Adipocyte (in vitro differentiated cells): ENCODE results near the gene SOCS1.

Experiments
- DNase-seq: peaks from one replicate; pipeline ENCODE4 v3.0.0-alpha.2; 2015; ENCODE audit warnings: low read depth
- H3K27me3 ChIP-seq: replicated peaks from 2 replicates; pipeline ENCODE4 v1.7.0; 2013; ENCODE audit warnings: mild to moderate bottlenecking, low read length, moderate library complexity; ENCODE audit not compliant: control insufficient read depth, insufficient read depth
- H3K36me3 ChIP-seq: 2 replicates; pipeline ENCODE4 v1.7.0; 2013; ENCODE audit warnings: low read length, mild to moderate bottlenecking, moderate library complexity; ENCODE audit not compliant: control insufficient read depth, insufficient read depth, severe bottlenecking
- H3K4me1 ChIP-seq: 2 replicates; pipeline ENCODE4 v1.7.0; 2013; ENCODE audit warnings: mild to moderate bottlenecking, low read length, moderate library complexity; ENCODE audit not compliant: control insufficient read depth, insufficient read depth
- H3K4me3 ChIP-seq: 2 replicates; pipeline ENCODE4 v1.7.0; 2013; ENCODE audit warnings: mild to moderate bottlenecking, low read length, moderate library complexity
- H3K9ac ChIP-seq: 2 replicates; pipeline ENCODE4 v1.7.0; 2013; ENCODE audit warnings: mild to moderate bottlenecking, low read length, moderate library complexity
- H3K9me3 ChIP-seq: 2 replicates; pipeline ENCODE4 v1.7.0; 2013; ENCODE audit warnings: mild to moderate bottlenecking, low read length, moderate library complexity; ENCODE audit not compliant: control insufficient read depth

The SOCS1 gene

DNA sequence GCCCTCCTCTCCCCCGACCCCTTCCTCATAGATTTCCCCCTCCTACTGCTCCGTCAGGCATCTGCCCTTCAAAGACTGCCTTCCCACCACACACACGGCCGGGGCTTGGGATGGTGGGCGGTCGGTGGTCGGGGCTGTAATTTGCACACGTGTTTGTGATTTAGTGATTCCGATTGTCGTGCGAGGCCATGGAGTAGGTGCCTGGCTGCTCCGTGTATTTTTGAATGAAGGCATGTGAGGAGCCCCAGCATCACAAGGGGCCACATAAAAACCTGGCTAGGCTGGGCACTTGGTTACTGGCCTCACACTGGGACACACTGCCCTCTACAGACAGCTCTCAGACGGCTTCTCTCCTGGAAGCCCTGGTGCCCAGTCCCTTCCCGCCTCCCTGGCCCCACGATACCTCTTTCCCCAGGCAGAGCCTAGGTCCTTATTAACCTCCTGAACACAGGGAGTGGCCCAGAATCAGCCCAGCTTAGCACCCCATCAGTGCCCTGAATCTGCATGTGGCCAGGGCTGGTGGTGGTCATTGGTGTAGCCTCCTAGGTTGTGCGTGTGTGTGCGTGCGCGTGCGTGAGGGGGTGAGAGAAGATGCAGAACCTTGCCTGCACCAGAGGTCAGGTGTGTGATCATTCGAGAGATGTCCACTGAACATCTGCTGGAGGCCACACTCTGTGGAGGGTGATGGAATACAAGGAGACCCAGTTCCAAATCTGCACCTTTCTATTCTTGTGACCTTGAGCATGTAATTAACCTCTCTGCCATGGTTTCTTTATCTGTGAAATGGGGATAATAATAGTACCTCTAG is 1.3 kb upstream of the SOCS1 start:
- no peaks in the 10 kb centered on the region for H3K36me3 ChIP-seq
- DNase-seq: peak; percentile 88
- peaks cover 22% of the 10 kb centered on the region for H3K4me1 ChIP-seq
- H3K4me3 ChIP-seq: peak overlapping the region; percentile 86
- H3K27me3 ChIP-seq: no peaks in the 10 kb centered on the region
- no peaks in the 10 kb centered on the region for H3K9me3 ChIP-seq
- peak overlapping the region; percentile 88 for H3K9ac ChIP-seq

DNA sequence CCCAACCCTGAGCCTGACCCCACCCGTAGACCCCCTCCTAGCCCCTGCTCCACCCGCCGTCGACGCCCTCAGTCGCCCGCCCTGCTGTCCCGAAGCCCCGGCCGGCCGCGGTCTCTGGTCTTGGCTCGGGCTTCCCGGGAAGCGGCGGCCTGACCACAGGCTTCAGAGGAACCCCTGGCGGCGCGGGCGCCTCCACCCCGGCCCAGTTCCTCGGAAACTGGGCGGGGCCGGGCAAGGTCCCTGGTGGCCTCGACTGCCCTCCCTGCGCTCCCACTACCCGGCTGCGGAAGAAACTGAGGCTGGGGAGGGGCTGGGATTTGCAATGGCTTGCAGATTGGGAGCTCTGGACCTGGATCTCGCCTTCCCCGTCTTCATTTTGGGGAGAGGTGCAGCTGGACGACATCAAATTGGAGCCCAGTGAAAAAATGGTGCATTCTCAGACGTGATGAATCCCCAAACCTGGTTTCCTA is 692 bp upstream of the SOCS1 start:
- Histone ChIP-seq H3K27me3 (no peaks in the 10 kb centered on the region), H3K9ac (peak overlapping the region; percentile 88)

DNA sequence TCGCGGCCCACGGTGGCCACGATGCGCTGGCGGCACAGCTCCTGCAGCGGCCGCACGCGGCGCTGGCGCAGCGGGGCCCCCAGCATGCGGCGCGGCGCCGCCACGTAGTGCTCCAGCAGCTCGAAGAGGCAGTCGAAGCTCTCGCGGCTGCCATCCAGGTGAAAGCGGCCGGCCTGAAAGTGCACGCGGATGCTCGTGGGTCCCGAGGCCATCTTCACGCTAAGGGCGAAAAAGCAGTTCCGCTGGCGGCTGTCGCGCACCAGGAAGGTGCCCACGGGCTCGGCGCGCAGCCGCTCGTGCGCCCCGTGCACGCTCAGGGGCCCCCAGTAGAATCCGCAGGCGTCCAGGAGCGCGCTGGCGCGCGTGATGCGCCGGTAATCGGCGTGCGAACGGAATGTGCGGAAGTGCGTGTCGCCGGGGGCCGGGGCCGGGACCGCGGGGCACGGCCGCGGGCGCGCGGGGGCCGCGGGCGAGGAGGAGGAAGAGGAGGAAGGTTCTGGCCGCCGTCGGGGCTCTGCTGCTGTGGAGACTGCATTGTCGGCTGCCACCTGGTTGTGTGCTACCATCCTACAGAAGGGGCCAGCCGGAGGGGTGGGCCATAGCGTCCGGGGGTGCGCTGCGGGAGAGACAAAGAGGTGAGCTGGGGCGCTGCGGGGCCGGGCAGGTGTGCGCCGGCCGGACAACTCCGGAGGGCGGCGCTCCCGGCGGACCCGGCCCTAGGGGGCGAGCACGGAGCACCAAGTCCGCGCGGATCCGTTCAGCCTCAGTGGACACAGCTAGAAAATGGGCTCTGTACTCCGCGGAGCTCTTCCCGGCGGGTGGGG is 879 bp downstream of the SOCS1 start:
- Histone ChIP-seq H3K9me3 (no peaks in the 10 kb centered on the region), H3K4me3 (peak overlapping the region; percentile 86)
- peak; percentile 63 for DNase-seq

More for the DNA sequence above, 692 bp upstream of the SOCS1 start:
- peaks cover 22% of the 10 kb centered on the region for H3K4me1 ChIP-seq
- H3K4me3 ChIP-seq: peak overlapping the region; percentile 86
- peak; percentile 83 for DNase-seq
- H3K36me3 ChIP-seq: no peaks in the 10 kb centered on the region
- H3K9me3 ChIP-seq: no peaks in the 10 kb centered on the region

DNA sequence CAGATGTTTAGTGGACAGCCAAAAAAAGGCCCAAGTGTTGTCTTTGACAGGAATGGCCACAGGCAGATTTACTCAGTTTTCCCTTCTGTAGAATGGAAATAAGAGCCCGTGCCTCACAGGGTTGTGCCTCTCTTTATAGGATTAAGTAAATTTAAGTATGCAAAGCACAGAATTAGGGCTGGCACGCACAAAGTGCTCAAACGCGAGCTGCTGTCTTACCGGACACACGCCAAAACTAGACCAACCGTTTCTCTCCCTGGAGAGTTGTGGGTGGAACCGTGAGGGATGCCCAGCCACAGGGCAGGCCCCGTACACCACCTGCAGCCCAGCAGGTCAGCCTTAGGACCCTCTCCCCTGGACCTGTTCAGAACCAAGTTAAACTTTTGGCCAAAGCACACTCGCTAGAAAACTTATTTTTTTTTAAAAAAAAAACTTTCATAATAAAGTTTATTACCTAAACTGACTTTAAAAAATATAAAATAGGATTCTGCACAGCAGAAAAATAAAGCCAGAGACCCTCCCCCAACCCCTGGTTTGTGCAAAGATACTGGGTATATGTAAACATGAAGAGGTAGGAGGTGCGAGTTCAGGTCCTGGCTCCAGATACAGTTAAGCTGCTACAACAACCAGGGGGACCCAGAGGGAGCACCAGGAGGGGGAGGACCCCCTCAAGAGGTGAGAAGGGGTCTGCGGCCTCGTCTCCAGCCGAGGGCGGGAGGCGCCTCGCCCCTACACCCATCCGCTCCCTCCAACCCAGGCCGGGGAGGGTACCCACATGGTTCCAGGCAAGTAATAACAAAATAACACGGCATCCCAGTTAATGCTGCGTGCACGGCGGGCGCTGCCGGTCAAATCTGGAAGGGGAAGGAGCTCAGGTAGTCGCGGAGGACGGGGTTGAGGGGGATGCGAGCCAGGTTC is 1.8 kb downstream of the SOCS1 start:
- Histone ChIP-seq H3K4me3 (peak overlapping the region; percentile 86), H3K9me3 (no peaks in the 10 kb centered on the region), H3K36me3 (no peaks in the 10 kb centered on the region), H3K27me3 (no peaks in the 10 kb centered on the region), H3K9ac (peak overlapping the region; percentile 80), H3K4me1 (peaks cover 17% of the 10 kb centered on the region)
- peak; percentile 30 for DNase-seq

More for the DNA sequence above, 879 bp downstream of the SOCS1 start:
- Histone ChIP-seq H3K36me3 (no peaks in the 10 kb centered on the region), H3K27me3 (no peaks in the 10 kb centered on the region), H3K4me1 (peaks cover 22% of the 10 kb centered on the region), H3K9ac (peak overlapping the region; percentile 80)

DNA sequence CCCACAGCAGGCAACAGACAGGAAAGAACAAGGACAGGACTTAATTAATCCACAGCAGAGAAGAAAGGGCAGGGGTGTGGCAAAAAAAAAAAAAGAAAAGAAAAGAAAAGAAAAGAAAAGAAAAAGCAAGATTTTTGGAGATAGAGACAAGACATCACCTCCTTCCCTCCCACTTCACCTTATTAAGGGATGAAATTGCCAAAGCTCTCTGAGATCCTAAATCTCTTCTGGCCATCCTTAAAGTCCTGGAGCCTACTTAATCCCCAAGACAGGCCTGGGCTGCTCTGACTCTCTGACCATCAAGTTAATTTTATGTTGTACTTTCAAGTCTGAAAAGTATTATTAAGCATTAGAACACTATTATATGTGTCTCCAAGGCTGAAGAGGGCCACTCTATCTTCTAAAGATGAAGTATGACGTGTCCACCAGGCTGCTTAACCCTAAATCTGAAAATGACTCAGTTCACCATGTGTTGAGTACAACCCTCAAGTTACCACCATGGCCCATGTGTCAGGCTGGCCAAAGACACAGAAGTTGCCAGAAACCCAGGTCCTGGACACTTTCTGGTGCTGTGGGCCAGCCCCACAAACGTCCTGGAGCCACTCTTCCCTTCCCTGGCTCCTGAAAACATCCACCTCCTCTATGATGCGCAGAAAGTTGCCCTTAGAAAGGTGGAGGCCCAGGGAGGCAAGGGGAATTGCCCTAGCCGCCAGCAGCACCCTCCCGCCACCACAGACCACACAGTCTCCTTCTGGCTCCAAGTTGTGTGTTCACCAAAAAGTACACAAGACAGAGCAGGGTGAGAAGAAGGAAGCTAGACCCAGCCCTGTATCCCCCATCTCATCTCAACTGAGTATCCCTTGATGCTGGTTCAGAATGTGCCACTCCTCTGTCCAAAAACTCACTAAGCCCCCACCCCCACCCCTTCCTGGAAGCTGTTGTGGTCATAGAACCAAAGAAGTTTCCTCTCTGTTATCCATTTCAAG is 2.7 kb downstream of the SOCS1 start:
- Histone ChIP-seq H3K9me3 (no peaks in the 10 kb centered on the region), H3K4me1 (peaks cover 9% of the 10 kb centered on the region), H3K27me3 (no peaks in the 10 kb centered on the region), H3K9ac (no peak overlapping the region), H3K36me3 (no peaks in the 10 kb centered on the region), H3K4me3 (no peak overlapping the region)
- peak; percentile 19 for DNase-seq

DNA sequence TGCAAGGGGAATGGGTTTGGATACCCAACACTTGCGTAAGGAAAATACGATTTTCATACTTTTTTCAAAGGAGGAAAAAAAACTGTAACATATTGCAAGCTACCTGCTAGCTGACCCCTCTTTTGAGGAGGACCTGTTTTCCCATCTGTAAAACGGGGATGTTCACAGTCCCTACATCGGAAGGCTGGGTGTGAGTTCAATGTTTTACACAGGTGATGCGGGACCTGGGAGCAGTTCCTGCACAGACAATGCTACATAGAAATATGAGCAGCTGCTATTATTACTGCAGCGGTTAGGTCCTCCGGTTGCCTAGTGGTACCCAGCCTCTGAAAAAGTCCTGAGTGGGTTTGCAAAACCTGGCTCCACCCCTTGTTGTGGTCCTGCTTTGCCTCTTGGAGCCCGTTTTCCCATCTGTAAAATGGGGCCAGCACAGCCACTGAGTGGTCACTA is 3.5 kb downstream of the SOCS1 start:
- H3K9me3 ChIP-seq: no peaks in the 10 kb centered on the region
- H3K27me3 ChIP-seq: no peaks in the 10 kb centered on the region
- H3K4me1 ChIP-seq: peaks cover 9% of the 10 kb centered on the region
- DNase-seq: no peak
- H3K36me3 ChIP-seq: no peaks in the 10 kb centered on the region
- H3K4me3 ChIP-seq: no peak overlapping the region
- no peak overlapping the region for H3K9ac ChIP-seq

DNA sequence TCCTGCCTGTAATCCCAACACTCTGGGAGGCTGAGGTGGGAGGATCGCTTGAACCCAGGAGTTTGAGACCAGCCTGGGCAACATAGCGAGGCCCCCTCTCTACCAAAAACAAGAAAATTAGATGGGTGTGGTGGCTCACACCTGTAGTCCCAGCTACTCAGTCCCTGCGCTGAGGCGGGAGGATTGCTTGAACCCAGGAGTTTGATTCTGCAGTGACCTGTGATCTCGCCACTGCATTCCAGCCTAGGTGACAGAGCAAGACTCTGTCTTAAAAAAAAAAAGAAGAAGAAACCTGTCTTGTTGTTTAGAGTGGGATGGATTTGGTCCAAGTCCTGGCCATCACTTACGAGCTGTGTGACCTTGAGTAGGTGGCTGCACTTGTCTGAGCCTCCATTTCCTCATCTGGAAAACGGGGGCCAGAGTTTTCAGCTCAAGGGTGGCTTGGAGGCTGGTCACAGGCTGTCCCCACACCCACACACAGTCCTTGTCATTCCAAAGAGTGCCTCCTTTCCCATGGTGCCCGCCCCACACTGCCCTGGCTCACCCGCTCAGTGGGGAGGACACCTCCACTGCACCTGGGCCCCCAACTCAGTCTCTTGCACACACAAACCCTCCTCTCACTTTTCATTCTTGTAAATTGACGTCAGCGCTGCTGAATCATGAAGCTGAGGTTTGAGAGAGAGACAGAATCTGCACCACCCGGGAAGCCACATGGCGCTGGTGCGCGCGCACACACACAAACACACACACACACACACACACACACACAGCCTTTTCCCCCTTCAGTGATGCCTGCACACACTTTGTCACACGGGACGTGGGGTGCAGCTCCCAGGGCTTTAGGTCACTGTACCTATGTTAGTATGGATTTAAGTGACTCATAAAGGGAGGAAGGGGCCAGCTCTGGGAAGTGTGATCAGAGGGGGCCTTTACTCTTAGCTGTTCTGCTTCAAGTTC is 4.2 kb downstream of the SOCS1 start:
- peaks cover 5% of the 10 kb centered on the region for H3K4me1 ChIP-seq

DNA sequence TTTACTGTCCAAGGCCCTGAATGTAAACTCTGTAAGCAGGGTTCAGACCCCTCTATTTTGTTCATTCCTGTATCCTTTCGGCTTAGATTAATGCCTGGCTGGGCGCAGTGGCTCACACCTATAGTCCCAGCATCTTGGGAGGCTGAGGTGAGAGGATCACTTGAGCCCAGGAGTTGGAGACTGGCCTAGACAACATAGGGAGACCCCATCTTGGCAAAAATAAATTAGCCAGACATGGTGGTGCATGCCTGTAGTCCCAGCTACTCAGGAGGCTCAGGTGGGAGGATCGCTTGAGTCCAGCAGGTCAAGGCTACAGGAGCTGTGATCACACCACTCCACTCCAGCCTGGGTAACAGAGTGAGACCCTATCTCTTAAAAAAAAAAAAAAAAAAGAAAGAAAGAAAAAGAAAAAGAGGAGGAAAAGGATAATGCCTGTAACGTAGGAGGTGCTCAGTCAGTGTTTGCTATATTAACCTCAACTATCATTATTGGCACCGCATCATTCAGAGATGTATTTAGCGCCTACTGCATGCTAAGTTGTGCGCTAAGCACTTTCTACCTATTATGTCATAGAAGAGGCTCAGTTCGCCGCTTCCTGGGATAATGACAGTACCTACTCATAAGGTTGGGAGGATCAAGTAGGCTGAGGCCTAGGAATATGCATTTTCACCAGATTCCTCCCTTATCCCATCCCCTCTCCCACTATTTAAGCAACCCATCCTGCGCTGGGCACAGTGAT is 5.0 kb downstream of the SOCS1 start:
- Histone ChIP-seq H3K9me3 (no peaks in the 10 kb centered on the region), H3K36me3 (no peaks in the 10 kb centered on the region), H3K9ac (no peak overlapping the region), H3K4me1 (peaks cover 4% of the 10 kb centered on the region), H3K27me3 (no peaks in the 10 kb centered on the region), H3K4me3 (no peak overlapping the region)
- no peak for DNase-seq

More for the DNA sequence above, 4.2 kb downstream of the SOCS1 start:
- Histone ChIP-seq H3K9me3 (no peaks in the 10 kb centered on the region), H3K36me3 (no peaks in the 10 kb centered on the region), H3K27me3 (no peaks in the 10 kb centered on the region), H3K9ac (no peak overlapping the region), H3K4me3 (no peak overlapping the region)
- DNase-seq: peak; percentile 19
